Suppressor macrophage treated with lipopolysaccharide for 4 hours (primary cell): Measurements from ENCODE around the gene UBE2R2.
"Not testable (repeated sequence)": the region's sequence is repeated elsewhere in the genome, so short reads cannot be mapped to it uniquely, and the experiment has no call there.

Source experiments
- DNase-seq: peaks from one replicate; pipeline ENCODE4 v3.0.0-alpha.2; 2020

UBE2R2 gene

GRCh38 chr9:33816327-33817252 is at the start of gene UBE2R2:
Gene UBE2R2 (plus strand): TSS chr9:33817160. CDS start chr9:33817758, 598 bp downstream.
- DNase-seq = peak; percentile 99

GRCh38 chr9:33770156-33770880 is 46.6 kb upstream of the UBE2R2 start:
- not testable (repeated sequence) for DNase-seq

- DNase-seq = peak; percentile 43
Observed at GRCh38 chr9:33773135-33773534, 43.8 kb upstream of the UBE2R2 start.

GRCh38 chr9:33774074-33774659 is 42.8 kb upstream of the UBE2R2 start:
- DNase-seq = not testable (repeated sequence)

GRCh38 chr9:33776578-33776977 is 40.4 kb upstream of the UBE2R2 start:
- no peak for DNase-seq

- DNase-seq = peak; percentile 78
Observed at GRCh38 chr9:33778700-33779351, 38.1 kb upstream of the UBE2R2 start.

GRCh38 chr9:33780276-33780675 is 36.7 kb upstream of the UBE2R2 start:
- DNase-seq = no peak

- DNase-seq = no peak
Observed at GRCh38 chr9:33781736-33782135, 35.2 kb upstream of the UBE2R2 start.

- peak; percentile 23 for DNase-seq
Observed at GRCh38 chr9:33782395-33783152, 34.4 kb upstream of the UBE2R2 start.

GRCh38 chr9:33785914-33786313 is 31.0 kb upstream of the UBE2R2 start:
- no peak for DNase-seq

- DNase-seq = no peak
Observed at GRCh38 chr9:33786681-33787080, 30.3 kb upstream of the UBE2R2 start.

GRCh38 chr9:33787839-33788238 is 29.1 kb upstream of the UBE2R2 start:
- no peak for DNase-seq

- DNase-seq = not testable (repeated sequence)
Observed at GRCh38 chr9:33789429-33789828, 27.5 kb upstream of the UBE2R2 start.

- peak; percentile 68 for DNase-seq
Observed at GRCh38 chr9:33791117-33791516, 25.8 kb upstream of the UBE2R2 start.

GRCh38 chr9:33793496-33793895 is 23.5 kb upstream of the UBE2R2 start:
- DNase-seq = not testable (repeated sequence)

GRCh38 chr9:33794560-33794959 is 22.4 kb upstream of the UBE2R2 start:
- DNase-seq = no peak

GRCh38 chr9:33795281-33795680 is 21.7 kb upstream of the UBE2R2 start, which contains the start of gene PRSS3:
Gene PRSS3 (plus strand): TSS chr9:33795561. CDS start chr9:33795574, 13 bp downstream.
- DNase-seq = no peak

GRCh38 chr9:33795819-33796218 is 21.1 kb upstream of the UBE2R2 start:
- DNase-seq = no peak

- DNase-seq = not testable (repeated sequence)
Observed at GRCh38 chr9:33796679-33797078, 20.3 kb upstream of the UBE2R2 start.

- DNase-seq = no peak
Observed at GRCh38 chr9:33797837-33798236, 19.1 kb upstream of the UBE2R2 start.

- DNase-seq = no peak
Observed at GRCh38 chr9:33798545-33798944, 18.4 kb upstream of the UBE2R2 start.
